Calu3 (cell line): ENCODE results near the gene ADAMTSL4. TPM values are rescaled to one million over a fixed set of nuclear protein-coding genes. Genes with fewer than 3 reads are reported as not detected.

ENCODE experiments used
- BruUV-seq: library from RNA; stranded (reverse); fragments of 400-500 nt; replicated peaks from 2 replicates; lab custom pipeline; 2021; lab: Mats Ljungman, UMichigan
- CTCF ChIA-PET: fragments of 300-600 bp; sonication (Branson Sonifier 250); formaldehyde crosslinking; loops from one replicate; lab custom pipeline; 2022; ENCODE audit warnings: antibody characterized with exemption; lab: Charles Lee
- DNase-seq: peaks from one replicate; pipeline ENCODE4 v3.0.0; 2022
- H3K27ac Mint-ChIP-seq: one replicate; pipeline ENCODE4 v1.8.0; 2022; ENCODE audit warnings: mixed read lengths; ENCODE audit not compliant: unreplicated experiment
- H3K27me3 Mint-ChIP-seq: one replicate; pipeline ENCODE4 v1.8.0; 2022; ENCODE audit warnings: mixed read lengths; ENCODE audit not compliant: unreplicated experiment
- H3K36me3 Mint-ChIP-seq: one replicate; pipeline ENCODE4 v1.8.0; 2022; ENCODE audit warnings: mild to moderate bottlenecking, moderate library complexity, mixed read lengths; ENCODE audit not compliant: insufficient read depth, unreplicated experiment
- H3K4me1 Mint-ChIP-seq: one replicate; pipeline ENCODE4 v1.8.0; 2022; ENCODE audit warnings: mild to moderate bottlenecking, low read depth, mixed read lengths; ENCODE audit not compliant: unreplicated experiment
- H3K4me3 Mint-ChIP-seq: one replicate; pipeline ENCODE4 v1.8.0; 2022; ENCODE audit warnings: mild to moderate bottlenecking, low read depth, moderate library complexity, mixed read lengths; ENCODE audit not compliant: unreplicated experiment
- H3K9me3 Mint-ChIP-seq: one replicate; pipeline ENCODE4 v1.8.0; 2022; ENCODE audit warnings: low read depth, mixed read lengths; ENCODE audit not compliant: unreplicated experiment
- CTCF ChIP-seq: fragments of 200-600 bp; IDR thresholded peaks from one replicate; pipeline ENCODE4 v1.8.0; 2022; ENCODE audit warnings: antibody characterized with exemption; ENCODE audit not compliant: unreplicated experiment
- intact Hi-C: fragments of 100-400 bp; cut with micrococcal nuclease; formaldehyde crosslinking; loops from one replicate; pipeline ENCODE4 v1.10.0; 2022; ENCODE audit not compliant: unreplicated experiment
- total RNA-seq: library from RNA; stranded (reverse); gene quantifications from 2 replicates; pipeline ENCODE4 v1.2.3, GENCODE V29; 2022

Gene ADAMTSL4
- total RNA-seq, 1 experiment from 2014 or later, result 1.9 TPM

DNA sequence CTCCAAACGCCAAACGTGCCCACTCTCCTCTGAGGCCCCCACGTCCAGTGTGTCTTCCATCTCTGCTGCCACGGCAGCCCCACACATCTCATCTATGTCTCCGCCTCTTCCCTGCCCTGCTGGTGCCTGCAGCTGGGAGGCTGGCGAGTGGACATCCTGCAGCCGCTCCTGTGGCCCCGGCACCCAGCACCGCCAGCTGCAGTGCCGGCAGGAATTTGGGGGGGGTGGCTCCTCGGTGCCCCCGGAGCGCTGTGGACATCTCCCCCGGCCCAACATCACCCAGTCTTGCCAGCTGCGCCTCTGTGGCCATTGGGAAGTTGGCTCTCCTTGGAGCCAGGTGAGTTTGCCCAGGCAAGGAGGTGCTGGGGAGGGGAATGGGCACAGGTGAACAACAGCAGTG is 8.6 kb downstream of the ADAMTSL4 start:
- intact Hi-C loops, result no loop called here
- no peak for DNase-seq
- Mint-ChIP-seq H3K4me1 (peaks cover 33% of the 10 kb centered on the region), H3K4me3 (no peak overlapping the region), H3K36me3 (peaks cover 60% of the 10 kb centered on the region), H3K9me3 (no peaks in the 10 kb centered on the region), H3K27me3 (no peaks in the 10 kb centered on the region), H3K27ac (no peak overlapping the region)
- CTCF ChIA-PET, result no interaction called here
- BruUV-seq, result no TSS peak
- TF ChIP-seq CTCF, result no peak

DNA sequence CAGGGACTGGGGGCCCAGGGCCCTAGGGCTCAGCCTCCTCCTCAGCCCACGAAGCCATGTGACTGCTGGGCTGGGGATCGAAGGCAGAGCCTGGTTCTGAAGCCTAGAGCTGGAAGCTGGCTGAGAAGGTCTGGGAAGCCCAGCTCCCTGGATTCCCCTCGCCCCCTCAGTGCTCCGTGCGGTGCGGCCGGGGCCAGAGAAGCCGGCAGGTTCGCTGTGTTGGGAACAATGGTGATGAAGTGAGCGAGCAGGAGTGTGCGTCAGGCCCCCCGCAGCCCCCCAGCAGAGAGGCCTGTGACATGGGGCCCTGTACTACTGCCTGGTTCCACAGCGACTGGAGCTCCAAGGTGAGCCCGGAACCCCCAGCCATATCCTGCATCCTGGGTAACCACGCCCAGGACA is 9.1 kb downstream of the ADAMTSL4 start:
- H3K4me1 Mint-ChIP-seq, result peaks cover 35% of the 10 kb centered on the region
- intact Hi-C loops, result no loop called here
- DNase-seq, result no peak
- no peaks in the 10 kb centered on the region for H3K9me3 Mint-ChIP-seq
- no peak for TF ChIP-seq CTCF
- no TSS peak for BruUV-seq
- peaks cover 60% of the 10 kb centered on the region for H3K36me3 Mint-ChIP-seq
- H3K4me3 Mint-ChIP-seq, result no peak overlapping the region
- CTCF ChIA-PET, result no interaction called here
- H3K27me3 Mint-ChIP-seq, result no peaks in the 10 kb centered on the region
- H3K27ac Mint-ChIP-seq, result no peak overlapping the region

GRCh38 chr1:150558761-150559655 is 9.8 kb downstream of the ADAMTSL4 start:
- no peaks in the 10 kb centered on the region for H3K9me3 Mint-ChIP-seq
- intact Hi-C loops, result no loop called here
- CTCF ChIA-PET, result interaction anchor here (0.5 to 3.9 kb wide), 10 partner anchors 8 to 474 kb away, joined by 3 to 23 read pairs (median 4); partner anchors contain the start of genes ENSA, FALEC and GOLPH3L
- no TSS peak for BruUV-seq
- no peak overlapping the region for H3K27ac Mint-ChIP-seq
- H3K4me3 Mint-ChIP-seq, result no peak overlapping the region
- TF ChIP-seq CTCF, result no peak
- DNase-seq, result no peak
- no peaks in the 10 kb centered on the region for H3K27me3 Mint-ChIP-seq
- peaks cover 42% of the 10 kb centered on the region for H3K4me1 Mint-ChIP-seq
- peaks cover 65% of the 10 kb centered on the region for H3K36me3 Mint-ChIP-seq

GRCh38 chr1:150559656-150560010 is 10.4 kb downstream of the ADAMTSL4 start:
- no peak for TF ChIP-seq CTCF
- CTCF ChIA-PET, result interaction anchor here (0.5 to 3.9 kb wide), 11 partner anchors 8 to 474 kb away, joined by 3 to 23 read pairs (median 4); partner anchors contain the start of genes ENSA, FALEC and GOLPH3L
- H3K9me3 Mint-ChIP-seq, result no peaks in the 10 kb centered on the region
- no TSS peak for BruUV-seq
- peaks cover 71% of the 10 kb centered on the region for H3K36me3 Mint-ChIP-seq
- H3K27ac Mint-ChIP-seq, result peak overlapping the region; percentile 95
- H3K4me1 Mint-ChIP-seq, result peaks cover 48% of the 10 kb centered on the region
- DNase-seq, result no peak
- H3K4me3 Mint-ChIP-seq, result peak overlapping the region; percentile 75
- H3K27me3 Mint-ChIP-seq, result no peaks in the 10 kb centered on the region
- intact Hi-C loops, result loop anchor here (1.0 to 10.0 kb wide), 6 partner anchors 27 to 418 kb away; partner anchors contain the start of gene GOLPH3L
